ENCODE measurements around the gene NFYC. TPM values are rescaled to one million over a fixed set of nuclear protein-coding genes. Genes with fewer than 3 reads are reported as not detected.

Gene NFYC
- total RNA-seq, 1 experiment from 2014 or later: 61.6 TPM

DNA sequence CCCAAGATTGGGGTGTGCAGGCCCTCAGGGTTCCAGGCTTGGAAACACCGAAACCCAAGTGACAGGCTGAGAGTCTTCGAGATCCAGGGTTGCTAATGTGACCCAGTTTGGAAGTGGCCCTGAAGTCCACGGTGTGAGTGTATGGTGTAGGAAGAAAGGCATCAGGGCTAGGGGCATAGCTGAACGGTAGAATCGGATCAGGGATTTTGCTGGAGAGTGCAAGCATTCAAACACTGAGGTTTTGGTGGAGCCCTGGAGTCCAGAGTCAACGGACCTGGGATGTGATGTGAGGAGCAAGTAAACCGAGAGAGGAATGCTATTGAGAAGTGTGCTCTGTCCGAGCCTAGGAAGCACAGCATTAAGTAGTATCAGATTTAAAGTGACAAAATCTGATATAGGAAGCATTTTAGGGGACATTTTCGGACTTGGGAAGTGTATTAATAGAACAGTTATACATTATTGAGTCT lies 958 bp downstream of the NFYC start:
- Histone ChIP-seq H3K4me1 (peaks cover 16% of the 10 kb centered on the region), H3K27me3 (replicated peaks; ENCODE audit: control insufficient read depth, insufficient read depth, low read length) (no peaks in the 10 kb centered on the region), H3K9me3 (no peaks in the 10 kb centered on the region), H3K36me3 (ENCODE audit: control insufficient read depth, insufficient read depth, low read length) (no peaks in the 10 kb centered on the region), H3K4me3 (ENCODE audit: low read depth, low read length) (peak overlapping the region; percentile 88)
- TF ChIP-seq, protein P1, sequence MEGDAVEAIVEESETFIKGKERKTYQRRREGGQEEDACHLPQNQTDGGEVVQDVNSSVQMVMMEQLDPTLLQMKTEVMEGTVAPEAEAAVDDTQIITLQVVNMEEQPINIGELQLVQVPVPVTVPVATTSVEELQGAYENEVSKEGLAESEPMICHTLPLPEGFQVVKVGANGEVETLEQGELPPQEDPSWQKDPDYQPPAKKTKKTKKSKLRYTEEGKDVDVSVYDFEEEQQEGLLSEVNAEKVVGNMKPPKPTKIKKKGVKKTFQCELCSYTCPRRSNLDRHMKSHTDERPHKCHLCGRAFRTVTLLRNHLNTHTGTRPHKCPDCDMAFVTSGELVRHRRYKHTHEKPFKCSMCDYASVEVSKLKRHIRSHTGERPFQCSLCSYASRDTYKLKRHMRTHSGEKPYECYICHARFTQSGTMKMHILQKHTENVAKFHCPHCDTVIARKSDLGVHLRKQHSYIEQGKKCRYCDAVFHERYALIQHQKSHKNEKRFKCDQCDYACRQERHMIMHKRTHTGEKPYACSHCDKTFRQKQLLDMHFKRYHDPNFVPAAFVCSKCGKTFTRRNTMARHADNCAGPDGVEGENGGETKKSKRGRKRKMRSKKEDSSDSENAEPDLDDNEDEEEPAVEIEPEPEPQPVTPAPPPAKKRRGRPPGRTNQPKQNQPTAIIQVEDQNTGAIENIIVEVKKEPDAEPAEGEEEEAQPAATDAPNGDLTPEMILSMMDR (IDR thresholded peaks at IDR 0.05; ENCODE audit: insufficient read depth in 1 of 2, low read depth in 1 of 2, low read length in 1 of 2, severe bottlenecking in 1 of 2, unreplicated experiment in 1 of 2): no peak
- Mint-ChIP-seq H3K27me3 (ENCODE audit: insufficient read depth, unreplicated experiment) (no peaks in the 10 kb centered on the region), H3K4me3 (ENCODE audit: unreplicated experiment) (peak overlapping the region; percentile 86), H3K27ac (ENCODE audit: unreplicated experiment) (peak overlapping the region; percentile 98), H3K9me3 (ENCODE audit: unreplicated experiment) (no peaks in the 10 kb centered on the region), H3K36me3 (ENCODE audit: insufficient read depth, unreplicated experiment) (peaks cover 18% of the 10 kb centered on the region), H3K4me1 (ENCODE audit: low read depth, unreplicated experiment) (peaks cover 5% of the 10 kb centered on the region)
- DNase-seq: no peak
- ChIA-PET POLR2A (interaction anchor here (1.2 to 2.1 kb wide), 4 partner anchors 17 to 134 kb away, joined by 5 to 14 read pairs (median 10); no protein-coding TSS in a partner anchor), CTCF (no interaction called here)
- TSS peak; percentile 46 for BruUV-seq (replicated peaks)
- intact Hi-C loops (cut with micrococcal nuclease; ENCODE audit: unreplicated experiment): loop anchor here (1.0 kb wide), 1 partner anchor 17 kb away; no protein-coding TSS in a partner anchor

DNA sequence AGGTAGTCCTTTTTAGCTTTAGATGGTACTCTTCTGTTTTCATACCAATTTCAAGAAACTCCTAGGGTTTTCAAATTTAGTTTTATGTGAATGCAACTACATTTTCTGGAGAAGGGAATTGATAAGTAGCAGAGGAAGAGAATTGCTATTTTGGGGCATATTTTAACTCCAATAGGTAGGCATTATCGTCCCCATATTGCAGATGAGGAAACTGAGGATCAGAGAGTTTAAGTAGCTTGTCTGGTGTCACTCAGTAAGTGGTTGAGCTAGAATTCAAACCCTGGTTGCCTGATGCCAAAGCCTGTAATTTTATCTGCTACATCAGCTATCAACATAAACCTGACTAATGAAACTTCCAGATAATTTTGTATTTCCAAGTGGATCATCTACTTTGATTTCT lies 1.9 kb downstream of the NFYC start:
- Mint-ChIP-seq H3K27ac (ENCODE audit: unreplicated experiment) (no peak overlapping the region), H3K27me3 (ENCODE audit: insufficient read depth, unreplicated experiment) (no peaks in the 10 kb centered on the region), H3K4me1 (ENCODE audit: low read depth, unreplicated experiment) (peaks cover 5% of the 10 kb centered on the region), H3K36me3 (ENCODE audit: insufficient read depth, unreplicated experiment) (peaks cover 13% of the 10 kb centered on the region), H3K4me3 (ENCODE audit: unreplicated experiment) (no peak overlapping the region), H3K9me3 (ENCODE audit: unreplicated experiment) (no peaks in the 10 kb centered on the region)
- Histone ChIP-seq H3K27me3 (replicated peaks; ENCODE audit: control insufficient read depth, insufficient read depth, low read length) (no peaks in the 10 kb centered on the region), H3K36me3 (ENCODE audit: control insufficient read depth, insufficient read depth, low read length) (no peaks in the 10 kb centered on the region), H3K4me3 (ENCODE audit: low read depth, low read length) (no peak overlapping the region), H3K4me1 (peaks cover 16% of the 10 kb centered on the region), H3K9me3 (no peaks in the 10 kb centered on the region)
- no peak for DNase-seq
- TF ChIP-seq, protein P1 (IDR thresholded peaks at IDR 0.05; ENCODE audit: insufficient read depth in 1 of 2, low read depth in 1 of 2, low read length in 1 of 2, severe bottlenecking in 1 of 2, unreplicated experiment in 1 of 2): no peak
- intact Hi-C loops (cut with micrococcal nuclease; ENCODE audit: unreplicated experiment): no loop called here
- CTCF ChIA-PET: no interaction called here
- POLR2A ChIA-PET: no interaction called here
- no TSS peak for BruUV-seq (replicated peaks)

- H3K36me3 ChIP-seq (ENCODE audit: control insufficient read depth, insufficient read depth, low read length): no peaks in the 10 kb centered on the region
- no peak overlapping the region for H3K4me3 ChIP-seq (ENCODE audit: low read depth, low read length)
- no peak overlapping the region for H3K4me3 Mint-ChIP-seq (ENCODE audit: unreplicated experiment)
- H3K27me3 Mint-ChIP-seq (ENCODE audit: insufficient read depth, unreplicated experiment): no peaks in the 10 kb centered on the region
- no peaks in the 10 kb centered on the region for H3K9me3 ChIP-seq
- no peaks in the 10 kb centered on the region for H3K27me3 ChIP-seq (replicated peaks; ENCODE audit: control insufficient read depth, insufficient read depth, low read length)
- no TSS peak for BruUV-seq (replicated peaks)
- intact Hi-C loops (cut with micrococcal nuclease; ENCODE audit: unreplicated experiment): no loop called here
- peaks cover 13% of the 10 kb centered on the region for H3K36me3 Mint-ChIP-seq (ENCODE audit: insufficient read depth, unreplicated experiment)
- no peak for DNase-seq
- peaks cover 16% of the 10 kb centered on the region for H3K4me1 ChIP-seq
- POLR2A ChIA-PET: no interaction called here
- no peak overlapping the region for H3K27ac Mint-ChIP-seq (ENCODE audit: unreplicated experiment)
- H3K4me1 Mint-ChIP-seq (ENCODE audit: low read depth, unreplicated experiment): peaks cover 5% of the 10 kb centered on the region
- CTCF ChIA-PET: no interaction called here
- TF ChIP-seq, protein P1 (IDR thresholded peaks at IDR 0.05; ENCODE audit: insufficient read depth in 1 of 2, low read depth in 1 of 2, low read length in 1 of 2, severe bottlenecking in 1 of 2, unreplicated experiment in 1 of 2): no peak
- H3K9me3 Mint-ChIP-seq (ENCODE audit: unreplicated experiment): no peaks in the 10 kb centered on the region
Measured at GRCh38 chr1:40694353-40694874, 2.9 kb downstream of the NFYC start.

Data from Caco-2 (cell line).